Ureter (tissue), 1 donor: ENCODE results near the gene GEMIN8. TPM values are rescaled to one million over a fixed set of nuclear protein-coding genes. Genes with fewer than 3 reads are reported as not detected.

ENCODE experiments used
- DNase-seq: peaks from one replicate; pipeline ENCODE4 v3.0.0-alpha.2; 2020; ENCODE audit warnings: low spot score
- total RNA-seq: library from RNA; stranded (reverse); gene quantifications from one replicate; pipeline ENCODE4 v1.2.4, GENCODE V29; 2023
- donor health status: DM: yes; HTN: yes; CAD: no.

Gene GEMIN8
- total RNA-seq, 1 donor from 2014 or later = 29.5 TPM

GRCh38 chrX:14015294-14015693, 14.4 kb downstream of the GEMIN8 start:
- DNase-seq = no peak

DNA sequence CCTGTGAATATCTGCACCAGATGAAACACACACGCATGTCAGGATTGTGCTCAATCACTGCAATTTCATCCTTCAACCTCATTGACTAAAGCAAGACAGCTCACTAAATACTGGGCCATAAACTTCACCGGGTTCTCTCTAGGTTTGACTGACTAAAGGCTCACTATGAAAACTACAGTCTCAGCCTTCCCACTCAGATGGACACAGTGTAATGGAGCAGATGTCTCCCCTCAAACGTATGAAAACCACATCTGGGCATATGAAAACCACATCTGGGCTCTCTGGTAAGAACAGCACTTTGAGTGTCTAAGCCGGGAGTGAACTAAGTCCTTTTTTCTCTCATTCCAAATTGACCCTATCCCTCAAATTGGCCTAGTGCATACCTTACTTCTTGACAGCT, 15.2 kb downstream of the GEMIN8 start:
- no peak for DNase-seq

GRCh38 chrX:14013054-14013453, 16.6 kb downstream of the GEMIN8 start:
- DNase-seq = no peak

- no peak for DNase-seq
These were observed 19.1 kb downstream of the GEMIN8 start for GRCh38 chrX:14010566-14010965.

- DNase-seq = no peak
These were observed 23.2 kb downstream of the GEMIN8 start for GRCh38 chrX:14006540-14006939.

GRCh38 chrX:14003876-14004425, 25.7 kb downstream of the GEMIN8 start:
- DNase-seq = no peak

DNA sequence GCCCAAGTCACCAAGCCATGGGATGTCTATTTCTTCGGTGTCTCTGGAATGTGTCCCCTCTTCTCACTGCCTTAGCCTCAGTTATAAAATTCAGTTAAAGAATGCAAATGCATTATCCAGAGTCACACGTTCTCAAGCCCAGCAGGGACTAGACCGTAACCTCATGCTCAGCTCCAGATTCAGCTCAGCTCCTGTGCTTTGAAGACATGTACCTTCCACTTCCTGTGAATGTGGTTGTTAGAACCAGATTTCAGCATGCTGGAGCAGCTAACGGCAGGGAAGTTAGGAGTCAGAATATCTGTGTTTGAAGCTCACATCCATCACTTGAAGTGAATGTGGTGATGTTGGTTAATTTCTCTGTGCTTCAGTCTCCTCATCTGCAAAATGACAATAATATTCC, 26.7 kb downstream of the GEMIN8 start:
- no peak for DNase-seq

- DNase-seq = no peak
These were observed 33.0 kb downstream of the GEMIN8 start for GRCh38 chrX:13996650-13997049.

DNA sequence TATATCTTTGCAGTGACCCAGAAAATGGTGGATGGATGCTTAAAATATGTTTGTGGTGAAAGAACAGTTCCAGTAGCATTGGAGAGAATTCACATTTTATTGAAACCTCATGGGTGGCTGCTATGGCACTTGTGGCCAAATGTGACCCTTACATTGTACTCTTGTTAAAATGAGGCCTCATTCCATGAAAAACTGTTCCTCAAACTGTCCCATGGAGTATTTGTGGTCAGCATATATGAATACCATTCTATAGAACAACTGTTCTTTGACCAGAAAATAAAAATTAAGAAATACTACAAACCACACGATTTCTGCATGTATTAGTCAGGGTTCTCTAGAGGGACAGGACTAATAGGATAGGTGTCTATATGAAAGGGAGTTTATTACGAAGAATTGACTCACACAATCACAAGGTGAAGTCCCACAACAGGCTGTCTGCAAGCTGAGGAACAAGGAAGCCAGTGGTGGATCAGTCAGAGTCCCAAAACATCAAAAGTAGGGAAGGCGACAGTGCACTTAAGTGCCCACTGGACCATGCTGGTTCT, 35.1 kb downstream of the GEMIN8 start:
- no peak for DNase-seq

GRCh38 chrX:13994104-13994503, 35.6 kb downstream of the GEMIN8 start:
- no peak for DNase-seq

GRCh38 chrX:13990126-13990800, 39.4 kb downstream of the GEMIN8 start:
- DNase-seq = no peak

- no peak for DNase-seq
These were observed 43.8 kb downstream of the GEMIN8 start for GRCh38 chrX:13985697-13986435.

- DNase-seq = no peak
These were observed 46.0 kb downstream of the GEMIN8 start for GRCh38 chrX:13983734-13984133.

DNA sequence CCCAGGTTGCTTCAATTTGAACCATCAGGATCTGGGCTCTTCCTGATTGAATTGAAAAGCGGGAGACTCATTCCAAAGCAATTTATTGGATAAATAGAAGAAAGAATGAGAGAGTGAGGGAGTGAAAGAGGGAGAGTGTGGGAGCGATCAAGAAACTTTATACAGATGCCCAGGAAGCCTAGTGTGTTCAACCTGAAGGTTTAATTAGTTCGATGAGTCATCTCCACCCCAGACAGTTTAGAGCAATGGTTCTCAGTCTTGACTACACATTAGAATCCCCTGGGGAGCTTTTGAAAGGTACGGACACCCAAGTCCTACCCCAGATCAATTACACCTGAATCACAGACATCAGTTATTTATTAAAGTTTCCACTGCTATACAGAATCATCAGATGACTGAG, 61.5 kb downstream of the GEMIN8 start:
- no peak for DNase-seq

- DNase-seq = no peak
These were observed 62.1 kb downstream of the GEMIN8 start for GRCh38 chrX:13967636-13968035.

DNA sequence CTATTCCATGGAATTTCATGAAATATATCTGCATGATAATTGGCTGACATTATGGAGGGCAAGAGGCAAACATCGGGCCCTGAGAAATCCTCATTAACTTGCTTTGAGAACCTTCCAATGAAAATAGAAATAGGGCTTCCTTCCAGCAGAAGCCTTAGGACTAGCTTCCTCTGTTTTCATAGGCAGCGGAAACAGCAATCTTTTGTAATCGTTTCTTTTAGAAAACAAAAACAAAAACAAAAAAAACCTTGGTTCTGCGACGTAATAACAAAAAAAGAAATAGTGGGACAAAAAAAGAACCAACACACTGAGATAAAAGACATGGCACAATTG, 62.9 kb downstream of the GEMIN8 start:
- no peak for DNase-seq

DNA sequence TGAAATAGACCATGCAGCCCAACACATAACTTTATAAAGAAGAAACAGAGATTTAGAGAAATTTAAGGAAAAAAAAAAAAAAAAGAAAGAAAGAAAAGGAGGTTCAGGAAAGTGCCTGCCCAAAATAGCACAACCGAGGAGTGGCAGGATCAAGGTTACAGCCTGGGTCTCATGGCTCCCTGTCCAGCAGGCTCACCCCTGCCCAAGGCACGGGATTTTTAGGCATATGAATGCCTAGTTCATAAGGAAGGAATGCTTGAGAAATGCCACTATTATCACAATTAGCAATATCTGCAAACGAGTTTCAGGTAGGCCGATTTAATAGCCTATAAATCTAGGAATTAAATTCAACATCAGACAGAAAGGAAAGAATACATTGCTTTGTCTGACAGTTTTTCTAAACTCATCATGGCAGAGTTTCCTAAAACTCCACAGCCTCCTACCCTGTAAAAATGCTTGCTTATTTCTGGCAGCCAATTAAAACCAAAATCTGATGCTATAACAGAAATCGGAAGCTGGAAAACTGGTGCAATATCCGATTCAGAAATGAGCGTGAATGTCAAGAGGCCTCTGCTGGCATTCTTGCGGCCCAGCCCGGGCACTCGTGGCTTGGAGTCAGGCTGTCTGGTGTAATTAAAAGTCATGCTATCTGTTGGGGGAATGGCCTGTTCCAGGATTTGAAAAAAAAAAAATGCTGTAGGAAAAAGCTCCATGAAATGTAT, 63.5 kb downstream of the GEMIN8 start:
- no peak for DNase-seq

GRCh38 chrX:13965531-13965930, 64.2 kb downstream of the GEMIN8 start:
- DNase-seq = no peak

- DNase-seq = no peak
These were observed 72.7 kb downstream of the GEMIN8 start for GRCh38 chrX:13956998-13957397.
